Stimulated activated CD8-positive, alpha-beta memory T cell treated with anti-CD3 and anti-CD28 coated beads, Interleukin-12 subunit alpha, Interleukin-12 subunit beta, amount 100 ng/mL, for 4 hours (primary cell): Measurements from ENCODE around the gene ISLR2.
"Not testable (repeated sequence)": the region's sequence is repeated elsewhere in the genome, so short reads cannot be mapped to it uniquely, and the experiment has no call there.

Experiments used
- DNase-seq: peaks from one replicate; pipeline ENCODE4 v3.0.0-alpha.2; 2020; ENCODE audit warnings: low read depth

ISLR2 gene

DNA sequence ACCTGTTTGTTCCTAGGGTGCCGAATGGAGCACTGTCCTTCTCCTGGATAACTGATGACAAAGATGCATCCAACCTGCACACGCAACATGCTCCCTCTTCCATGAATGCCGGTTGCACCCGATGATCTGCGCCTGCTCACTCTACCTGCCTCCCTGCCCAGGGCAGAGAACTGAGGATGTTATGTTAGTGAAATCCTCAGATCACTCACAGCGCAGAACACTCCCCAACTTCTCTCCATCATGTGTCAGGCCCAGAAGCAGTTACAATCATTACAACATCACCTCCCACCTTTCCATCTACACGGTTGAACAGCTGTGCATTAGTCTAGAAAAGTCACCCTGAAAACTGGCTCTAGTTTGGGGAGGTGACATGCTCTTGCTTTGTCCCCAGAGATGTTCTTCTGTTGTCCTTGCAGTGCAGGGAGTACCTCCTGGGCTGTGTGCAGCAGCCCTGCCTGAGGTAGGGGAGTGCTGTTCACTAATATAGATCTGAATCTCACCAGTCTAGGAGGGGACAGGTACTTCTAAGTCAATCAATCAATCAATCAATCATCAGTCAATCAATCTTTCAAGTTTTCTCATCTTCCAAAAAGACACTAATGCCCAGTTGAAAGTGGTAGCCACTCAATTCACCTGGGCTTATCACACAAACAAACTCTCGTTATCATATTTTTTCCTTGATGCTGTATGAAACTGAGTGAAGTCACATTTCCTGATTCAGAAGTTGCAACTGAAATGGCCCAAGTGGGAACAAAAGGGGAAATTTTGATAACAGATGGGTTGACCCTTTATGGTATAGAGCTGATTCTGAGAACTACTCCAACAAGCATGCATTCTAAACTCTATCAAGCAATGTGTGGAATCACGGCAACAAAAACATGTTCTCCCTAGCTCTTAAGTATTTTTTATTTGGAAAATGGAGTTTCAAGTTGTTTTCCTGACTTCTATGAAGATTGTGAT is 27.8 kb downstream of the ISLR2 start:
- no peak for DNase-seq

- DNase-seq, result no peak
Observed at GRCh38 chr15:74158855-74159650, 28.7 kb downstream of the ISLR2 start.

- no peak for DNase-seq
Observed at GRCh38 chr15:74159773-74160172, 29.4 kb downstream of the ISLR2 start.

GRCh38 chr15:74160390-74160789 is 30.0 kb downstream of the ISLR2 start:
- not testable (repeated sequence) for DNase-seq

DNA sequence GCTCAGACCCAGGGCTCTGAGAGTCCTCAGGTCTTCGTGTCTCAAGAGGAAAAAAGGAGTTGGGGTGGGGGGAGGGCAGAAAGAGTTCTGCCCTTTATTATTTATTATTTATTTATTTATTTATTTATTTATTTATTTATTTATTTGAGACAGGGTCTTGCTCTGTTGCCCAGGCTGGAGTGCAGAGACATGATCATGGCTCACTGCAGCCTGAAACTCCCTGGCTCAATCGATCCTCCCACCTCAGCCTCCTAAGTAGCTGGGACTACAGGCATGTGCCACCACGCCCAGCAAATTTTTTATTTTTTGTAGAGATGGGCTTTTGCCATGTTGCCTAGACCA is 31.8 kb downstream of the ISLR2 start:
- DNase-seq, result not testable (repeated sequence)

DNA sequence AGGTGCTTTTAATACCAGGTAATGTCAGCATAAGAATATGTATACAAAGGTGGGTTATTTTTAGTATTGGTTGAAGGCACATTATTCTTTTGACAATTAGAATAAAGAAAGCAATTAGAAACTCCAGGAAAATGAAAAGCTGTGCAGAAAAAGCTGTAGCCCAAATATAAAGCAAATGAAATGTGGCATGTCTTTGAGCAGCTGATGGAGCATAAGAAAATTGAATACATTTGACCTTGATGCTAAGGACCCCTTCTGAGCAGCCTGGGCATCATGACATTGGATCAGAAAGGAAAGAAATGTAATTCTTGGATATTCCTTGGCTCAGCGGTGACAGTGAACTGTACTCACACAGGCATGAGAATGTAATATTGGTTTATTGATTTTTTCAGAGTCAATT is 35.1 kb downstream of the ISLR2 start:
- DNase-seq, result no peak

DNA sequence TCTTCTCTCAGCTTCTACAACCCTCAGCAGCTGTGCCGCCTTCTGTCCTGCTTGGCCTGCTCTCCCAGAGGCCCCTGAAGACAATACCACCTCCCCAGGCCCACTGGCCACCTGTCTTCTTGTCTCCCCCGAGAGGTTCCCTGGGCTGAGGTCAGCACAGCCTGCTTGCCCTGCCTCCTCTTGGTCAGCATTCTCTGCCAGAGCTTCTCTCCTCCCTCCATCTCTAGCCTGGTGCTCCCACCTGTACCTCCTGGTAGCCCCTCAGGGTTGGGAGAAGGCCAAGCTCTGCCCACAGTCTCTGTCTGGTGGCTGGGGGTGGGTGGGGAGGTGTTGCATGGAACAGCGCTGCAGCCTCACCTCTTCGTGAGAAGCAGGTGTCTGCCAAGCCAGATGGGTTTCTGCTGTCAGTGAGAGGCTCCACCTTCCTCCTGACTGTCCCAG is 37.5 kb downstream of the ISLR2 start:
- DNase-seq, result no peak

DNA sequence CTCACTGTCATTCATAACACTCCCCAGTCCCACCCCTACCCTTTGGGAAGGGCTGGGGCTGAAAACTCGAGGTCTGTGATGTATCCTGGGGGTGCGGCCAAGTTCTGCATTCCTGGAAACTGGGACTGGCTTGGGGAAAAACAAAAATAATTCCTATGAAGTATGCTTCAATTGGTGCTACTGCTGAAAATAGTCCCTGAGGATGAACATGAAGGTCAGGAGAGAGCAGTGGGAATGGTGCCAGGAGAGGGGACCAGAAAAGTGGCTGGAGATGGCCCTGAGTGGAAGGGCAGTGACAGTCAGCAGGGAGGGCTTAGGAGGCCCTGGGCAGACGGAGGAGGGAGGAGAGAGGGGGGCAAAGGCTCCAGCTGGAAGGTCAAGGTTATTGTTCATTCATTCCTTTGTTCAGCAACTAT is 38.3 kb downstream of the ISLR2 start:
- no peak for DNase-seq

DNA sequence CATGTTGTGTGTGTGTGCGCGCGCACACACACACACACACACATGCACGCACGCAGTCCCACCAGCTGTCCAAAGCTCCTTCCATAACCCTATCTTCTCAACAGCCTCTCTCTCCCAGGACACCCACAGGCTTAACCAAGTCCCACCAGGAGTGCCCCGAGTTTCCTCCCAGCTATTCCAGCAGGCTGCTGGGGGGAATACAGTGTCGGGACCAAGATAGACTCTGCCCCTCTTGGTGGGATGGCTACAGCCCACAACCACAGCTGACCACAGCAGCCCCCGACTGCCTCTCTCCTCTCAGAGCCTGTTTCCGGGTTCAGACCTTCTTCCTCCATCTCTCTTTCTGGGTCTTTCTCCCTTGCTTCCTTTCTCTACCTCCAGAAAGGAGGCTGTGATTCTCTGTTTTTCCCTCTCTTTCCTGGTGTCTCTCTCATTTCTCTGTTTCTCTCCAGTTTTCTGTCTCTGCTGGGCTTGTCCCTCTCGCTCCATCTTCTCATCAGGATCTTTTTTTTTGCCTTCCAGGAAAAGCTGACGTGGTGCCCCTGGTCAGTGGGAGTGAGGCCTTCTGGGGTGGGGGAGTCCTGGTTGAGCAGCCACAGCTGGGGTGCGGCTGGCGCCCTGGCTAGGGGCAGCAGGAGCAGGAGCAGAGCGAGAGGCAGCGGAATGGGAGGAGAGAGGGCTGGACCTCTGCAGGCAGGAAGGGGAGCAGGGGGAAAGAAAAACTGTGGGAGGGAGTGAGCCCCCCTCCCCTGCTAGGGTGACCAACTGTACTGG is 39.9 kb downstream of the ISLR2 start:
- no peak for DNase-seq

GRCh38 chr15:74170875-74171578 is 40.6 kb downstream of the ISLR2 start:
- DNase-seq, result no peak

DNA sequence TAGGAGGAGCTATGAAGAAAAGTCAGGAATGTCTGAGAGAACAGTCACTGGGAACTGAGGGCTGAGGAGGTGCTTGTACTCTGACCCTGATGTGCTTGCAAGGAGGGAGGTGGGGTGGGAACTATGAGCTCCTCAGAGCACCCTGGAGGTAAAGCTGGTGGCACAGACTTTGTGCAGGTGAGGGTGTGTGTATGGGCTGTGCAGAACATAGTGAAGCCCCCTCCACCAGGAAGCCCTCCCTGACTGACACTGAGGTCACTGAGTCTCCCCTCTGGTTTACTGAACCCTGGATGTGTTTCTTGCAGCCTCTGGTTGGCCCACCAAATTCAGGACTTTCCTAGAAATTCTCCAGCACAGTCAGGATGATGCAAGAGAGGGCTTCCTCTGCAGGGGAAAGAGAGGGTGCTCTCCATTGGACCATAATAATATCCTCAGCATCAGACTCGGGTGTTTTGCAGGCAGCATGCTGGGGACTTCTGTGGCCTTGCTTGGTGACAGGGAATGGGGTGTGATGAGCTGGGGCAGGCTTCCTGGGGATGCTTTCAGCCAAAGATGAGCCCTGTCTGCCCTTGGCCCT is 41.7 kb downstream of the ISLR2 start:
- DNase-seq, result no peak

DNA sequence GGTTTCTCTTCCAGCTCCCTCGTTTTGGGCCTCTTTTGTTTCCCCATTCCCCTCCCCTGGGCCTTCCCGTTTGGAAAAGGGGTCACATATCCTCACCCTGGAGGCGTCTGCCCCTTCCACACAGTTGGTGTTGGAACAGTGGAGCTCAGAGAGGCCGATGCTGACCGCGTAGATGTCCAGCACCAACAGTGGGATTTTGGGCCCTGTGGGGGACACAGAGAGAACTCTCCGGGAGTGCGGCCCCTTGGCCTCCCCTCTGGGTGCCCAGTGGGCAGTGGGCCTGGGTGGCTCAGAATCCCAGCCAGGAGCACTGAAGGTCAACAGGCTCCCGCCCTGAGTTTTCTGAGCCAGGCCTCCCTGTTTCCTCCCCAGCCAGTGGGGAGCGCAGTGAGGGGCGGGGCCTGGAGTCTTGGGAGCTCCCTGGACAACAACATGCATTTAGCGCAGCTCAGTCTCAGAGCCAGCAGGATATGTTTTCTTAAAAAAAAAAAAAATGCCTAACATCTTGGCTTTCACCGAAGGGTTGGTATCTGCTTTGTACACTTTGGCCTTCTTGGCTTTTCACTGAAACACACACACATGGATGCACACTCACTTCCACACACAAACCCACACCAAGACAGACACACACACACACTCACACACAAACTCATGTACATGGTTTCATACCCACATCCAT is 42.5 kb downstream of the ISLR2 start:
- DNase-seq, result no peak

DNA sequence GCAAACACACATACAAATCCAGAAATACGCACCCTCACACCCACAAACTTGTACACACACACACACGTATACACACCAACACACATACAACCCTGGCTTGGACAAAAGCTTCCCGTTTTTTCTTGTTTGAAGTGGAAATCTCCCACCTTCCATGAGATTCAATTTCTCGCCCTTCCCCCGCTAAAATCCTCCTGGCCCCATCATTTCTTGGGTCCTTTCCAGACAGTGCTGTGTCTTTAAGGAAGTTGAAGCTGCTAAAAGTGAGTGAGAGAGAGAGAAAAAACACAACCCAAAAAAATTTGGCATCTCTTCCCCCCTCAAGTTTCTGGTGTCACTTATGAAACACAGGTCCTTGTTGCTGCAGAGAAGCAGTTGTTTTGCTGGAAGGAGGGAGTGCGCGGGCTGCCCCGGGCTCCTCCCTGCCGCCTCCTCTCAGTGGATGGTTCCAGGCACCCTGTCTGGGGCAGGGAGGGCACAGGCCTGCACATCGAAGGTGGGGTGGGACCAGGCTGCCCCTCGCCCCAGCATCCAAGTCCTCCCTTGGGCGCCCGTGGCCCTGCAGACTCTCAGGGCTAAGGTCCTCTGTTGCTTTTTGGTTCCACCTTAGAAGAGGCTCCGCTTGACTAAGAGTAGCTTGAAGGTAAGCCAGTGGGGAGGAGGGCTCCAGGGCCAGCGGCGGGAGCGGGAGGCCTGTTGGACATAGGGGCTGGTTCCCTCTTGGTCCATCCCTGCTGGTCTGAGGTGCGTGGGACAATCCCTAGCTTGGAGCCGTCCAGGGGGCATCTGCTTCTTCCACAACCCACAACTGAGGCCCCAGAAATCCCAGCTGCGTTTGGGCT is 43.2 kb downstream of the ISLR2 start, which contains the start of gene ISLR:
Gene ISLR (plus strand): TSS at position 331 of the 839 bp plus-strand sequence. CDS start 1,149 bp downstream, outside the sequence.
- DNase-seq, result no peak

DNA sequence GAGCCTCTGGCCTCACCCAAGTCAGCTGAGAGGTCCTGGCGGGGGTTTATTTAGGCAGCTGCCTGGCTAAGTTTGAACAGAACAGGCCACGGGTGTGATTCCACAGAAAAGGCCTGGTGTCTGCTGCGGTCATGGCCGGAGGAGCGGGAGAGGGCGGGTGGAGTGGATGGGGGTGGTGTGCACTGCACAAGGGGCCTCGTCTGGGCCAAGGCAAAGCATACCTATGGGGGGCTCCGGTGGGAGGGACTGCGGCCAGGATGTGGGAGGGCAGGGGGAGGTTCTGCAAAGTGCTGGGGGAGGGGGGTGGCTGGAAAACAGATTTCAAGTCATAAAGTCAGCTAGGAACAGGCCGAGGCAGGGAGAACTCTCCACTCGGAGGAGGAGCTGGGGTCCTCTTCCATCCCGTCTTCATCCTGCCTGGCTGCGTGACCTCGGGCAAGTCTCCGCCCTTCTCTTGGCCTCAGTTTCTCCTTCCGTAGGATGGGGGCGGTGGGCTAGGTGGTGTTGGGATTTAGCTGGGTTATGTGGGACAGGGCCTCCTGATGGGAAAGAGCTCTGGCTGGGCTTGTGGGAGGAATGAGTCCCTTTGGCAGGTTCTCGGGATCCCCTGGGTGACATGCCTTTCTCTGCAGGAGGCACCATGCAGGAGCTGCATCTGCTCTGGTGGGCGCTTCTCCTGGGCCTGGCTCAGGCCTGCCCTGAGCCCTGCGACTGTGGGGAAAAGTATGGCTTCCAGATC is 44.0 kb downstream of the ISLR2 start:
- DNase-seq, result no peak

DNA sequence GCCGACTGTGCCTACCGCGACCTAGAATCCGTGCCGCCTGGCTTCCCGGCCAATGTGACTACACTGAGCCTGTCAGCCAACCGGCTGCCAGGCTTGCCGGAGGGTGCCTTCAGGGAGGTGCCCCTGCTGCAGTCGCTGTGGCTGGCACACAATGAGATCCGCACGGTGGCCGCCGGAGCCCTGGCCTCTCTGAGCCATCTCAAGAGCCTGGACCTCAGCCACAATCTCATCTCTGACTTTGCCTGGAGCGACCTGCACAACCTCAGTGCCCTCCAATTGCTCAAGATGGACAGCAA is 44.5 kb downstream of the ISLR2 start:
- DNase-seq, result no peak

- no peak for DNase-seq
Observed at GRCh38 chr15:74175271-74176191, 45.1 kb downstream of the ISLR2 start.

DNA sequence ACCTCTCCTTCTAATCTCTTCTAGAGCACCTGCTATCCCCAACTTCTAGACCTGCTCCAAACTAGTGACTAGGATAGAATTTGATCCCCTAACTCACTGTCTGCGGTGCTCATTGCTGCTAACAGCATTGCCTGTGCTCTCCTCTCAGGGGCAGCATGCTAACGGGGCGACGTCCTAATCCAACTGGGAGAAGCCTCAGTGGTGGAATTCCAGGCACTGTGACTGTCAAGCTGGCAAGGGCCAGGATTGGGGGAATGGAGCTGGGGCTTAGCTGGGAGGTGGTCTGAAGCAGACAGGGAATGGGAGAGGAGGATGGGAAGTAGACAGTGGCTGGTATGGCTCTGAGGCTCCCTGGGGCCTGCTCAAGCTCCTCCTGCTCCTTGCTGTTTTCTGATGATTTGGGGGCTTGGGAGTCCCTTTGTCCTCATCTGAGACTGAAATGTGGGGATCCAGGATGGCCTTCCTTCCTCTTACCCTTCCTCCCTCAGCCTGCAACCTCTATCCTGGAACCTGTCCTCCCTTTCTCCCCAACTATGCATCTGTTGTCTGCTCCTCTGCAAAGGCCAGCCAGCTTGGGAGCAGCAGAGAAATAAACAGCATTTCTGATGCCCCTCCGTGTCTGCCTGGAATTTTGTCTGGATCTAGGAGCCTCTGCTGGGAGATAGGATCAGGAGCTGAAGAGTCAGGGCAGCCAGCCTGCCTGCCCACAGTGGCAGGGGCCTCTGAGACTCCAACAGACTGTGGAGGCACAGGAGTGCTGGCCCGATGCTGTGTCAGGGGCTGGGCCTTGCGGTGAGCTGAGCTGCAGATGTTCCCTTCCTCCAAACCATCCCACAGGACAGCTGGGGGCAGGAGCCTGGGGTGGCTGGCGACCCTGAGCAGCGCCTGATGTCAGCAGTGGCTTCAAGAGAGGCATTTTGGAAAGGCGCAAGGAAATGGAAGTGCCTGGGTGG is 46.2 kb downstream of the ISLR2 start:
- no peak for DNase-seq
